WTC11 (cell line): Measurements from ENCODE around the gene DTNB.

Experiments
- ATF6 ChIP-seq: sonication (generic); formaldehyde crosslinking; IDR thresholded peaks from 2 replicates; pipeline ENCODE4 v1.8.1; 2023; ENCODE audit warnings: mild to moderate bottlenecking, missing genetic modification reagents
- CBFB ChIP-seq: sonication (generic); formaldehyde crosslinking; IDR thresholded peaks from 2 replicates; pipeline ENCODE4 v1.8.1; 2022; ENCODE audit warnings: mild to moderate bottlenecking, low read depth, missing genetic modification reagents
- E2F4 ChIP-seq: sonication (generic); formaldehyde crosslinking; IDR thresholded peaks from 2 replicates; pipeline ENCODE4 v1.8.1; 2022; ENCODE audit warnings: low read depth, mild to moderate bottlenecking, moderate library complexity, missing genetic modification reagents, borderline replicate concordance
- IRF2 ChIP-seq: sonication (generic); formaldehyde crosslinking; IDR thresholded peaks from 2 replicates; pipeline ENCODE4 v1.8.0; 2022; ENCODE audit warnings: low read depth, missing genetic modification reagents, borderline replicate concordance
- NR2C2 ChIP-seq: sonication (generic); formaldehyde crosslinking; IDR thresholded peaks from 2 replicates; pipeline ENCODE4 v1.8.0; 2022; ENCODE audit warnings: mild to moderate bottlenecking, missing genetic modification reagents
- TEAD4 ChIP-seq: sonication (generic); formaldehyde crosslinking; IDR thresholded peaks from 2 replicates; pipeline ENCODE4 v1.8.0; 2022; ENCODE audit warnings: mild to moderate bottlenecking, missing genetic modification reagents
- TP53 ChIP-seq: sonication (generic); formaldehyde crosslinking; IDR thresholded peaks from 2 replicates; pipeline ENCODE4 v1.8.1; 2023; ENCODE audit warnings: mild to moderate bottlenecking, missing genetic modification reagents
- ZNF232 ChIP-seq: sonication (generic); formaldehyde crosslinking; IDR thresholded peaks from 2 replicates; pipeline ENCODE4 v1.8.0; 2022; ENCODE audit warnings: mild to moderate bottlenecking, missing genetic modification reagents
- ZNF263 ChIP-seq: sonication (generic); formaldehyde crosslinking; IDR thresholded peaks from 2 replicates; pipeline ENCODE4 v1.8.1; 2022; ENCODE audit warnings: low read depth, mild to moderate bottlenecking, moderate library complexity, missing genetic modification reagents
- TF ChIP-seq, protein P1 (sequence below): fragments of 200-600 bp; IDR thresholded peaks from 2 replicates; pipeline ENCODE4 v1.8.0; 2022; ENCODE audit warnings: antibody characterized with exemption
- TF ChIP-seq, protein P2 (sequence below): sonication (generic); formaldehyde crosslinking; IDR thresholded peaks from 2 replicates; pipeline ENCODE4 v1.8.1; 2023; ENCODE audit warnings: mild to moderate bottlenecking, missing genetic modification reagents, moderate library complexity
- TF ChIP-seq, protein P3 (sequence below): sonication (generic); formaldehyde crosslinking; IDR thresholded peaks from 2 replicates; pipeline ENCODE4 v1.8.0; 2022; ENCODE audit warnings: mild to moderate bottlenecking, missing genetic modification reagents
- TF ChIP-seq, protein P4 (sequence below): sonication (generic); formaldehyde crosslinking; IDR thresholded peaks from 2 replicates; pipeline ENCODE4 v1.8.0; 2023; ENCODE audit warnings: mild to moderate bottlenecking, missing genetic modification reagents

GRCh38 chr2:25545899-25546298, 127.5 kb downstream of the DTNB start:
- TF ChIP-seq, protein P1, sequence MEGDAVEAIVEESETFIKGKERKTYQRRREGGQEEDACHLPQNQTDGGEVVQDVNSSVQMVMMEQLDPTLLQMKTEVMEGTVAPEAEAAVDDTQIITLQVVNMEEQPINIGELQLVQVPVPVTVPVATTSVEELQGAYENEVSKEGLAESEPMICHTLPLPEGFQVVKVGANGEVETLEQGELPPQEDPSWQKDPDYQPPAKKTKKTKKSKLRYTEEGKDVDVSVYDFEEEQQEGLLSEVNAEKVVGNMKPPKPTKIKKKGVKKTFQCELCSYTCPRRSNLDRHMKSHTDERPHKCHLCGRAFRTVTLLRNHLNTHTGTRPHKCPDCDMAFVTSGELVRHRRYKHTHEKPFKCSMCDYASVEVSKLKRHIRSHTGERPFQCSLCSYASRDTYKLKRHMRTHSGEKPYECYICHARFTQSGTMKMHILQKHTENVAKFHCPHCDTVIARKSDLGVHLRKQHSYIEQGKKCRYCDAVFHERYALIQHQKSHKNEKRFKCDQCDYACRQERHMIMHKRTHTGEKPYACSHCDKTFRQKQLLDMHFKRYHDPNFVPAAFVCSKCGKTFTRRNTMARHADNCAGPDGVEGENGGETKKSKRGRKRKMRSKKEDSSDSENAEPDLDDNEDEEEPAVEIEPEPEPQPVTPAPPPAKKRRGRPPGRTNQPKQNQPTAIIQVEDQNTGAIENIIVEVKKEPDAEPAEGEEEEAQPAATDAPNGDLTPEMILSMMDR, result no peak
- TF ChIP-seq, protein P2, sequence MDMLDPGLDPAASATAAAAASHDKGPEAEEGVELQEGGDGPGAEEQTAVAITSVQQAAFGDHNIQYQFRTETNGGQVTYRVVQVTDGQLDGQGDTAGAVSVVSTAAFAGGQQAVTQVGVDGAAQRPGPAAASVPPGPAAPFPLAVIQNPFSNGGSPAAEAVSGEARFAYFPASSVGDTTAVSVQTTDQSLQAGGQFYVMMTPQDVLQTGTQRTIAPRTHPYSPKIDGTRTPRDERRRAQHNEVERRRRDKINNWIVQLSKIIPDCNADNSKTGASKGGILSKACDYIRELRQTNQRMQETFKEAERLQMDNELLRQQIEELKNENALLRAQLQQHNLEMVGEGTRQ, result no peak
- TF ChIP-seq NR2C2 (CRISPR knock-in tag) (no peak), ZNF263 (CRISPR knock-in tag) (no peak), ZNF232 (CRISPR knock-in tag) (no peak), TEAD4 (CRISPR knock-in tag) (no peak), ATF6 (no peak), CBFB (no peak), TP53 (CRISPR knock-in tag) (no peak), E2F4 (CRISPR knock-in tag) (no peak), IRF2 (CRISPR knock-in tag) (no peak)
- TF ChIP-seq, protein P3, sequence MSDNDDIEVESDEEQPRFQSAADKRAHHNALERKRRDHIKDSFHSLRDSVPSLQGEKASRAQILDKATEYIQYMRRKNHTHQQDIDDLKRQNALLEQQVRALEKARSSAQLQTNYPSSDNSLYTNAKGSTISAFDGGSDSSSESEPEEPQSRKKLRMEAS (CRISPR knock-in tag), result no peak
- TF ChIP-seq, protein P4, sequence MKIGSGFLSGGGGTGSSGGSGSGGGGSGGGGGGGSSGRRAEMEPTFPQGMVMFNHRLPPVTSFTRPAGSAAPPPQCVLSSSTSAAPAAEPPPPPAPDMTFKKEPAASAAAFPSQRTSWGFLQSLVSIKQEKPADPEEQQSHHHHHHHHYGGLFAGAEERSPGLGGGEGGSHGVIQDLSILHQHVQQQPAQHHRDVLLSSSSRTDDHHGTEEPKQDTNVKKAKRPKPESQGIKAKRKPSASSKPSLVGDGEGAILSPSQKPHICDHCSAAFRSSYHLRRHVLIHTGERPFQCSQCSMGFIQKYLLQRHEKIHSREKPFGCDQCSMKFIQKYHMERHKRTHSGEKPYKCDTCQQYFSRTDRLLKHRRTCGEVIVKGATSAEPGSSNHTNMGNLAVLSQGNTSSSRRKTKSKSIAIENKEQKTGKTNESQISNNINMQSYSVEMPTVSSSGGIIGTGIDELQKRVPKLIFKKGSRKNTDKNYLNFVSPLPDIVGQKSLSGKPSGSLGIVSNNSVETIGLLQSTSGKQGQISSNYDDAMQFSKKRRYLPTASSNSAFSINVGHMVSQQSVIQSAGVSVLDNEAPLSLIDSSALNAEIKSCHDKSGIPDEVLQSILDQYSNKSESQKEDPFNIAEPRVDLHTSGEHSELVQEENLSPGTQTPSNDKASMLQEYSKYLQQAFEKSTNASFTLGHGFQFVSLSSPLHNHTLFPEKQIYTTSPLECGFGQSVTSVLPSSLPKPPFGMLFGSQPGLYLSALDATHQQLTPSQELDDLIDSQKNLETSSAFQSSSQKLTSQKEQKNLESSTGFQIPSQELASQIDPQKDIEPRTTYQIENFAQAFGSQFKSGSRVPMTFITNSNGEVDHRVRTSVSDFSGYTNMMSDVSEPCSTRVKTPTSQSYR (CRISPR knock-in tag), result no peak
